Measurements from ENCODE around the gene ZNF646. TPM values are rescaled to one million over a fixed set of nuclear protein-coding genes. Genes with fewer than 3 reads are reported as not detected.

The ZNF646 gene
- total and polyA plus RNA-seq, 2 of the 13 experiments (the other 11 are each of a cell fraction or from before 2014, with no cell fraction given): 3.4 to 10.9 TPM

- TF ChIP-seq ZNF407 (CRISPR knock-in tag; IDR thresholded peaks at IDR 0.05; ENCODE audit: not compliant biosample characterization): no peak
- TF ChIP-seq ZNF12 (CRISPR knock-in tag; IDR thresholded peaks at IDR 0.05): no peak
- no peak for TF ChIP-seq ZNF503 (CRISPR knock-in tag; IDR thresholded peaks at IDR 0.05)
- no peak for TF ChIP-seq ZNF281 (CRISPR knock-in tag; IDR thresholded peaks at IDR 0.05; ENCODE audit: borderline replicate concordance)
- TF ChIP-seq ZNF296 (CRISPR knock-in tag; conservative IDR thresholded peaks at IDR 0.05): no peak
- TF ChIP-seq ARNT2 (CRISPR knock-in tag; IDR thresholded peaks at IDR 0.05; ENCODE audit: low read depth): no peak
- no peak for TF ChIP-seq PAWR (CRISPR knock-in tag; IDR thresholded peaks at IDR 0.05; ENCODE audit: borderline replicate concordance)
Measured at GRCh38 chr16:31131416-31131815, 57.2 kb downstream of the ZNF646 start (continued).
